OCI-M1 (cell line): ENCODE measurements around the gene RAMP3.
"Not testable (repeated sequence)": the region's sequence is repeated elsewhere in the genome, so short reads cannot be mapped to it uniquely, and the experiment has no call there.

ENCODE experiments used
- DNase-seq: peaks from one replicate; lab custom pipeline; 2025; lab: John Stamatoyannopoulos, UW

Gene RAMP3

GRCh38 chr7:45157653-45158401 is at the start of gene RAMP3:
Gene RAMP3 (plus strand): TSS chr7:45157791. CDS start chr7:45157829, 38 bp downstream.
- no peak for DNase-seq

- DNase-seq: no peak
Measured at GRCh38 chr7:45108863-45109262, 48.7 kb upstream of the RAMP3 start.

GRCh38 chr7:45111298-45112223 is 46.0 kb upstream of the RAMP3 start, which contains the start of gene TBRG4:
Gene TBRG4 (minus strand): TSS chr7:45111697. CDS start chr7:45109237, 2,460 bp downstream.
- DNase-seq: peak; percentile 95

GRCh38 chr7:45112648-45113047 is 44.9 kb upstream of the RAMP3 start:
- DNase-seq: no peak

GRCh38 chr7:45114257-45114656 is 43.3 kb upstream of the RAMP3 start:
- DNase-seq: not testable (repeated sequence)

GRCh38 chr7:45114926-45115325 is 42.7 kb upstream of the RAMP3 start:
- DNase-seq: no peak

- DNase-seq: no peak
Measured at GRCh38 chr7:45116048-45116447, 41.5 kb upstream of the RAMP3 start.

- DNase-seq: no peak
Measured at GRCh38 chr7:45117582-45117981, 40.0 kb upstream of the RAMP3 start.

GRCh38 chr7:45118292-45118691 is 39.3 kb upstream of the RAMP3 start:
- DNase-seq: no peak

GRCh38 chr7:45118889-45119331 is 38.7 kb upstream of the RAMP3 start:
- DNase-seq: no peak

GRCh38 chr7:45119550-45119949 is 38.0 kb upstream of the RAMP3 start:
- no peak for DNase-seq

GRCh38 chr7:45122975-45123860 is 34.4 kb upstream of the RAMP3 start:
- no peak for DNase-seq

GRCh38 chr7:45123913-45124710 is 33.5 kb upstream of the RAMP3 start:
- DNase-seq: no peak

- DNase-seq: no peak
Measured at GRCh38 chr7:45125193-45125904, 32.2 kb upstream of the RAMP3 start.

- DNase-seq: no peak
Measured at GRCh38 chr7:45126201-45126600, 31.4 kb upstream of the RAMP3 start.

GRCh38 chr7:45126920-45127319 is 30.7 kb upstream of the RAMP3 start:
- DNase-seq: no peak

- DNase-seq: no peak
Measured at GRCh38 chr7:45129181-45129800, 28.3 kb upstream of the RAMP3 start.

- no peak for DNase-seq
Measured at GRCh38 chr7:45129906-45130305, 27.7 kb upstream of the RAMP3 start.

GRCh38 chr7:45130910-45131309 is 26.7 kb upstream of the RAMP3 start:
- DNase-seq: no peak

GRCh38 chr7:45131891-45132290 is 25.7 kb upstream of the RAMP3 start:
- no peak for DNase-seq
